IPS DF 6.9 (cell line): ENCODE measurements around the gene PTPRA.
"Not testable (repeated sequence)": the region's sequence is repeated elsewhere in the genome, so short reads cannot be mapped to it uniquely, and the experiment has no call there.

Experiments used
- DNase-seq: peaks from one replicate; pipeline ENCODE4 v3.0.0-alpha.2; 2013; ENCODE audit warnings: low read depth, low spot score
- H3K27ac ChIP-seq: one replicate; pipeline ENCODE4 v1.5.1; 2013; ENCODE audit warnings: low read length, control low read depth
- H3K27me3 ChIP-seq: 2 replicates; pipeline ENCODE4 v1.6.1; 2013; ENCODE audit warnings: mild to moderate bottlenecking, low read length; ENCODE audit not compliant: control insufficient read depth, insufficient read depth
- H3K36me3 ChIP-seq: 2 replicates; pipeline ENCODE4 v1.6.1; 2013; ENCODE audit warnings: low read length; ENCODE audit not compliant: control insufficient read depth, insufficient read depth
- H3K4me1 ChIP-seq: 2 replicates; pipeline ENCODE4 v1.6.1; 2013; ENCODE audit warnings: low read length; ENCODE audit not compliant: control insufficient read depth, insufficient read depth
- H3K4me3 ChIP-seq: 2 replicates; pipeline ENCODE4 v1.5.1; 2013; ENCODE audit warnings: mild to moderate bottlenecking, low read length
- H3K9me3 ChIP-seq: 2 replicates; pipeline ENCODE4 v1.6.1; 2013; ENCODE audit warnings: low read length, inconsistent platforms; ENCODE audit not compliant: control insufficient read depth, insufficient read depth
- WGBS: extraction: QIAGEN DNeasy Blood & Tissue Kit; methylation state at CpG from one replicate; pipeline ENCODE4 v1.1.7; 2013; ENCODE audit warnings: mixed read lengths, missing lambda C conversion rate; ENCODE audit not compliant: insufficient read length, insufficient coverage; 5-methylcytosine and 5-hydroxymethylcytosine counted together

PTPRA gene

GRCh38 chr20:3071610-3072529 is 198.6 kb downstream of the PTPRA start, which contains the start of gene OXT:
Gene OXT (plus strand): TSS chr20:3071620. CDS start chr20:3071656, 36 bp downstream.
- peaks cover 4% of the 10 kb centered on the region; the same call in 1 of the 2 replicates for H3K36me3 ChIP-seq
- H3K27ac ChIP-seq: no peak within 1 kb of the TSS
- peak within 1 kb of the TSS; percentile 38 for H3K4me3 ChIP-seq
- no peaks in the 10 kb centered on the region for H3K9me3 ChIP-seq
- H3K27me3 ChIP-seq: peaks cover 13% of the 10 kb centered on the region
- DNase-seq: no peak
- no CpG with 5 or more reads among the region's 95 CpGs for WGBS
- peaks cover 3% of the 10 kb centered on the region for H3K4me1 ChIP-seq

- Histone ChIP-seq H3K9me3 (no peaks in the 10 kb centered on the region), H3K4me3 (no peak overlapping the region), H3K36me3 (peaks cover 4% of the 10 kb centered on the region; the same call in 1 of the 2 replicates), H3K27ac (no peak overlapping the region), H3K4me1 (peaks cover 3% of the 10 kb centered on the region), H3K27me3 (peaks cover 13% of the 10 kb centered on the region)
- no CpG with 5 or more reads among the region's 22 CpGs for WGBS
- no peak for DNase-seq
Observed at GRCh38 chr20:3072530-3073250, 199.4 kb downstream of the PTPRA start.

DNA sequence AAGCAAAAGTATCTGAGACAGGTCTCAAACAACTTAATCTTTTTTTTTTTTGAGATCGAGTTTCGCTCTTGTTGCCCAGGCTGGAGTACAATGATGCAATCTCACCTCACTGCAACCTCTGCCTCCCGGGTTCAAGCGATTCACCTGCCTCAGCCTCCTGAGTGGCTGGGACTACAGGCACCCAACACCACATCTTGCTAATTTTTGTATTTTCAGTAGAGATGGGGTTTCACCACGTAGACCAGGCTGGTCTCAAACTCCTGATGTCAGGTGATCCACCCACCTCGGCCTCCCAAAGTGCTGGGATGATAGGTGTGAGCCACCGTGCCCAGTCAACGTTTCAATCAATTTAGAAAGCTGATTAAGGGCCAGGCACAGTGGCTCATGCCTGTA is 200.0 kb downstream of the PTPRA start:
- not testable (repeated sequence) for H3K9me3 ChIP-seq, H3K36me3 ChIP-seq, DNase-seq, H3K4me3 ChIP-seq, H3K27ac ChIP-seq, H3K4me1 ChIP-seq
- peaks cover 13% of the 10 kb centered on the region; the same call in 1 of the 2 replicates for H3K27me3 ChIP-seq
- no CpG with 5 or more reads among the region's 8 CpGs for WGBS

DNA sequence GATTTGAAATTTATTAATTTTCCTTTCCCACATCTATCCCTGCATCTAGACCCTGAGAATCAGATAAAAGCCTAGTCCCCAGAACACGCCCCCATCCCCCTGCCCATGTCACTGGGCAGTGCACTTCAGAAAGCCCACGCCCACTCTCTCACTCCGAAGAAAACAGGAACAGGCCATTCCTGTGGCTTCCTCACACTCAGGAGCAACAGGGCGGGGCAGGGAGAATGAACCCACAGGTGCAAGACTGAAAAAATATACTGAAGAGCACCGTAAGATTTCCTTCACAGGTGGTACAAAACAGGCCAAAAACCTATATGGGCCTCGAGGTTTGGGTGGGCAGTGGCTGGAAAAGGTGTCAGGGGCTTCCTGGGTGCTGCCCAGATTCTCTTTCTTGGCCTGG is 201.5 kb downstream of the PTPRA start:
- H3K4me1 ChIP-seq: peaks cover 3% of the 10 kb centered on the region

DNA sequence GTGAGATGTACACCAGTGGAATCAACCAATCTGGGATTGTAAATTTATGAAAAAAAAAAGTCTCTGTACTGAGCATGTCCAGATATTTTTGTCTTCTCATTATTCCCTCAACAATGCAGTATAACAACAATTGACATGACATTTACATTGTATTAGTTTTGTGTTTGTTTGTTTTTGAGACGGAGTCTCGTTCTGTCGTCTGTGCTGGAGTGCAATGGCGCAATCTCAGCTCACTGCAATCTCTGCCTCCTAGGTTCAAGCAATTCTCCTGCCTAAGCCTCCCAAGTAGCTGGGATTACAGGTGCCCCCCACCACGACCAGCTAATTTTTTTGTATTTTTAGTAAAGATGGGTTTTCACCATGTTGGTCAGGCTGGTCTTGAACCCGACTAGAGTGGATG is 202.0 kb downstream of the PTPRA start:
- H3K4me3 ChIP-seq, H3K36me3 ChIP-seq, DNase-seq, H3K9me3 ChIP-seq, H3K27ac ChIP-seq, H3K4me1 ChIP-seq: not testable (repeated sequence)
- peaks cover 13% of the 10 kb centered on the region; the same call in 1 of the 2 replicates for H3K27me3 ChIP-seq
- WGBS: no CpG with 5 or more reads among the region's 6 CpGs

More for the DNA sequence above, 201.5 kb downstream of the PTPRA start:
- H3K27ac ChIP-seq: no peak overlapping the region
- peaks cover 13% of the 10 kb centered on the region; the same call in 1 of the 2 replicates for H3K27me3 ChIP-seq
- H3K9me3 ChIP-seq: no peaks in the 10 kb centered on the region
- no peak for DNase-seq
- no CpG with 5 or more reads among the region's 6 CpGs for WGBS
- no peak overlapping the region for H3K4me3 ChIP-seq
- H3K36me3 ChIP-seq: peaks cover 4% of the 10 kb centered on the region; the same call in 1 of the 2 replicates

- no CpG with 5 or more reads among the region's 4 CpGs for WGBS
Observed at GRCh38 chr20:3077618-3078134, 204.4 kb downstream of the PTPRA start.

DNA sequence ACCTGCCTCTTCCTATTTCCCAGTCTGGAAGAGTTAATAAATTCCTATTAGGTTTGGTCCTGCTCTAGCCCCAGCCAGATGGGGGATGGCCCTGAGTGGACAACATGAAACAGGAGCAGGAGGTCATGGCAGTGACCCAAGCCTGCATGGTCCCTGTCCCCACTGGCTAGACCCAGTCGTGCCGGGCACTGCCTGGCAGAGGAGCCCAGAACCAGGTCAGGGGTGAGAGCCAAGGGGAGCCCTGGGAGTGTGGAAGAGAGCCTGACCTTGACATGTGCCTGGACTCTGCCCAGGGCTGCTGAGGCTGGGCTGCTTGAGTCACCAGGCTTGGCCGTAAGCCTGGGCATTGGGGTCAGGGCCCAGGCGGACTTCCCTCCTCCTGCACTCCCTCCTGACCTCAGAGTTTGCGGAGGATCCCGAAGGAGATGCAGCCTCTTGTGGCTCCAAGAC is 207.7 kb downstream of the PTPRA start:
- DNase-seq: no peak
- WGBS: no CpG with 5 or more reads among the region's 6 CpGs
- H3K27me3 ChIP-seq: peaks cover 23% of the 10 kb centered on the region

More at GRCh38 chr20:3077618-3078134, 204.4 kb downstream of the PTPRA start:
- H3K9me3 ChIP-seq: no peaks in the 10 kb centered on the region
- H3K27me3 ChIP-seq: peaks cover 19% of the 10 kb centered on the region
- H3K4me1 ChIP-seq: no peaks in the 10 kb centered on the region
- H3K36me3 ChIP-seq: no peaks in the 10 kb centered on the region
- DNase-seq: no peak
- H3K27ac ChIP-seq: no peak overlapping the region
- no peak overlapping the region for H3K4me3 ChIP-seq

DNA sequence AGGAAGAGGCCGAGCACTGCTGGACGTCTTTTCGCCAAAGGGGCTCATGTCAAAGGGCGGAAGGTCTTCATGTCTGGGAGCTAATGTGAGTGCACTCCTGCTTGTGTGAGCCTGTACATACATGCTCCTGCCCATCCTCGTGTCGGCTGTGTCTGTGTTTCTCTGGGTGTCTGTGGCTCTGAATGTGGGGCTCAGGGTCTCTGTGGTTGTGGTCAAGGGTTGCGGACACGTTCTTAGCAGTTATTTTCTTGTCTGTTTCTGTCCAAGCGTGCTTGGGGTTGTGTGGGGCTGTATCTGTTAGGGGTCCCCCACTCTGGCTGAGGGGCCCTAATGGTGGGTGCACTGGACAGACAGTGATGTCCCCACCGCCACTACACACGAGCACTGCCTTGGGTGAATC is 208.4 kb downstream of the PTPRA start:
- Histone ChIP-seq H3K36me3 (no peaks in the 10 kb centered on the region; the same call in 1 of the 2 replicates), H3K27ac (no peak overlapping the region), H3K4me3 (no peak overlapping the region), H3K9me3 (no peaks in the 10 kb centered on the region), H3K27me3 (peaks cover 23% of the 10 kb centered on the region), H3K4me1 (peaks cover 7% of the 10 kb centered on the region)
- WGBS: no CpG with 5 or more reads among the region's 11 CpGs
- DNase-seq: no peak

More for the DNA sequence above, 207.7 kb downstream of the PTPRA start:
- H3K36me3 ChIP-seq: no peaks in the 10 kb centered on the region; the same call in 1 of the 2 replicates
- H3K27ac ChIP-seq: no peak overlapping the region
- H3K4me1 ChIP-seq: peaks cover 7% of the 10 kb centered on the region
- no peaks in the 10 kb centered on the region for H3K9me3 ChIP-seq
- no peak overlapping the region for H3K4me3 ChIP-seq

GRCh38 chr20:3082306-3082951 is 209.1 kb downstream of the PTPRA start:
- no CpG with 5 or more reads among the region's 71 CpGs for WGBS
- peaks cover 7% of the 10 kb centered on the region for H3K4me1 ChIP-seq
- DNase-seq: no peak
- H3K27me3 ChIP-seq: peaks cover 23% of the 10 kb centered on the region
- H3K9me3 ChIP-seq: no peaks in the 10 kb centered on the region
- peak overlapping the region; percentile 15; the same call in 1 of the 2 replicates for H3K4me3 ChIP-seq
- H3K36me3 ChIP-seq: no peaks in the 10 kb centered on the region; the same call in 1 of the 2 replicates
- H3K27ac ChIP-seq: no peak overlapping the region
